Urinary bladder (tissue), 4 donors: Measurements from ENCODE around the gene ABCC4. TPM values are rescaled to one million over a fixed set of nuclear protein-coding genes. Genes with fewer than 3 reads are reported as not detected.

ENCODE experiments used
- DNase-seq: peaks from one replicate; pipeline ENCODE4 v3.0.0-alpha.2; 2015; ENCODE audit errors: extremely low spot score
- H3K27ac ChIP-seq: one replicate; pipeline ENCODE4 v1.5.1; 2013; ENCODE audit warnings: low read depth, mild to moderate bottlenecking, moderate library complexity
- H3K36me3 ChIP-seq: one replicate; pipeline ENCODE4 v1.6.1; 2013; ENCODE audit warnings: mild to moderate bottlenecking, moderate library complexity; ENCODE audit not compliant: insufficient read depth
- H3K4me1 ChIP-seq: one replicate; pipeline ENCODE4 v1.6.1; 2013; ENCODE audit warnings: mild to moderate bottlenecking, moderate library complexity; ENCODE audit not compliant: insufficient read depth
- H3K4me3 ChIP-seq: one replicate; pipeline ENCODE4 v1.5.1; 2013; ENCODE audit warnings: low read depth, low read length
- WGBS: extraction: QIAGEN DNeasy Blood & Tissue Kit; methylation state at CpG from one replicate; pipeline ENCODE4 v1.1.7; 2013; 5-methylcytosine and 5-hydroxymethylcytosine counted together
- polyA plus RNA-seq: library from polyadenylated mRNA; stranded (reverse); fragments of 200-250 nt; gene quantifications from one replicate; pipeline ENCODE4 v1.2.3, GENCODE V29; 2013
- total RNA-seq: library from RNA; depleted of rRNA; stranded (reverse); fragments of >200 nt; gene quantifications from one replicate; pipeline ENCODE4 v1.2.3, GENCODE V29; 2014
- donor health status: healthy with polysubstance abuse.
- donor health status: healthy.

The ABCC4 gene
- total and polyA plus RNA-seq, 2 donors = 31.4 to 32.5 TPM

DNA sequence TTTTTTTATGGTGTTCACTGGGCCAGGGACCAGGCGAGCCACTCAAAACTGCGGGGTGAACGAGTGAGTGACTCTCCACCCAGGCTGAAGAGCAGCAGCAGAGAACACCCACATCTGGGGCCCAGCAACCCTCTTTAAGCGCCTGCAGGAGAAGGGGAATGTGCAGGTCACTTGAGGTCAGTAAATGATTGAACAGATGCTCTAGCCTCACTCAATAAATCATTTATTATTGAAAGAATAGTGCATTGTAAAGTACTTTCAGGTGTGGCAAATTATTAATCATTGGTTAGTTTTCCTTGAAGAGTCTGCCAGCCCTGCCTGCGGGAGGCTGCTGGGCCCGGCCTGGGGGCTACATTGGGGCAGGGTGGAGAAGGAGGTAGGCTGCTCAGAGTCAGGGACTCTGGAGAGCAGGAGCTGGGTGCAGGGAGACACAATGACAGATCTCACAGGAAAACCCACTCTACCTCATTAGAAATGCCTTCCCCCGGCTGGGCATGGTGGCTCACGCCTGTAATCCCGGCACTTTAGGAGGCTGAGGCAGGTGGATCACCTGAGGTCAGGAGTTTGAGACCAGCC, 42.5 kb downstream of the ABCC4 start:
- DNase-seq = no peak
- H3K27ac ChIP-seq = no peak overlapping the region
- no peaks in the 10 kb centered on the region for H3K4me1 ChIP-seq
- WGBS = 93% methylated on average over 9 of the region's 9 CpGs
- no peak overlapping the region for H3K4me3 ChIP-seq
- no peaks in the 10 kb centered on the region for H3K36me3 ChIP-seq

DNA sequence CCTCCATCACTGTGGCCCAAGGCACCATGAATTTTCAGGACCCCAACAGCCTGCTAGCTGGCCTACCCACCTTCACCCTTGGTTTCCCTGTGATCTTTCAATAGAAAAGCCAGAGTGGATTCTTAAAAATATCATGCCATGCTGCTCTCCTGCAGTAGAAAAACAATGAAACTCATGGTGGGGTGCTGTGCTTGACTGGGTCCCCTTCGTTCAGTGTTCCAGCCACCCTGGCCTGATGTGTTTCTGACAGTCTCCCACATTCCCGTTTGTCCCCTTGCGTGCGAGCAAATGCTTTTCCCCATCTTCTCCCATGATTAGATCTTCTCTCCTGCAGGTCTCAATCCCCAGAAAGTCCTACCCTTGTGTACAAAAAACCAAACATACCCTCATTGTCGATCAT, 43.2 kb downstream of the ABCC4 start:
- Histone ChIP-seq H3K27ac (no peak overlapping the region), H3K4me3 (no peak overlapping the region), H3K4me1 (no peaks in the 10 kb centered on the region), H3K36me3 (no peaks in the 10 kb centered on the region)
- WGBS = 98% methylated on average over 5 of the region's 5 CpGs
- DNase-seq = no peak

DNA sequence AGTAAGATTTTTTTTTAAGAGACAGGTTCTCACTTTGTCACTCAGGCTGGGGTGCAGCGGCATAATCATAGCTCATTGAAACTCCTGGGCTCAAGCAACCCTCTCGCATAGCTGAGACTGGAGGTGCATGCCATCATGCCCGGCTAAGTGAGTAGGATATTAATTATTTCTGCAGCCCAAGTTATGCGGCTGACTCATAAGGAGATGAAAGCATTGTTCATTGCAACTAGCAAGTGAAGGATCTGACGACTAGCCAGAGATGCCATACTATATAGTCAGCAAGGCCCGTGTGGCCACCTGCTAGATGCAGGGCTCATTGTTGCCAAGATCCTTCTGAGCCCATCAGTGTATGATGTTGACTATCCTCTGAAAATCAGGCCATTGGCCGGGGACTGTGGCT, 45.2 kb downstream of the ABCC4 start:
- H3K27ac ChIP-seq = no peak overlapping the region
- WGBS = 89% methylated on average over 7 of the region's 7 CpGs

DNA sequence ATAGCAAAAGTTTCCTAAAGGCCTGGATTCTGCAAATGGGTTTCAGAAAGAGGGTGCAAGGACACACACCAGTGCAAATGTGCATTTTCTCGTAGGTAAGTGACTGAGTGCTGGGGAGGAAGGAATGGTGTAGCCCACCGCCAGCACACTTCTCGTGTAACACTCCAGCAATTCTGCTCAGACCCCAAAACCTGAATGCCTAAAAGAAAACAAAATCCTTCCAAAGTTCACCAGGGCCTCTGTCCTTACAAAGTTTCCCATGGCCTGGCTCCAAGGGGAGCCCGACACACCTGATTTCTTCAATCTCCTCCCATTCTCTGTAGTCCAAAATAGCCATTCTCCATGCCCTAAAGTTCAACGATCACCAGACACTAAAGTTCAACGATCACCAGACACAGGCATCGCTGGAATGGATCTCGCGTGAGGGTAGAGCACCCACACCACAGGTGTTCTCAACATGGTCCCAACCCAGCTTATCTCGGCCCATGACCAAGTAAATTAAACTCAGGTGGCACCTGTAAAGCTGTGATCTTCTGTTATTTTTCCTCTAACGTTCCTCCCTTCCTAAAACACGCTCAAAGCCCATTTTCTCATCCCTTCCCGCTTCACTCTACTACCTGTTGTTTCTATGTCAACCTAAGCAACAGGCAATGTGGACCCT, 46.0 kb downstream of the ABCC4 start:
- Histone ChIP-seq H3K36me3 (no peaks in the 10 kb centered on the region), H3K4me1 (no peaks in the 10 kb centered on the region), H3K4me3 (no peak overlapping the region), H3K27ac (no peak overlapping the region)
- no peak for DNase-seq
- 96% methylated on average over 13 of the region's 13 CpGs for WGBS

More for the DNA sequence above, 45.2 kb downstream of the ABCC4 start:
- no peak for DNase-seq
- Histone ChIP-seq H3K36me3 (no peaks in the 10 kb centered on the region), H3K4me1 (no peaks in the 10 kb centered on the region), H3K4me3 (no peak overlapping the region)

DNA sequence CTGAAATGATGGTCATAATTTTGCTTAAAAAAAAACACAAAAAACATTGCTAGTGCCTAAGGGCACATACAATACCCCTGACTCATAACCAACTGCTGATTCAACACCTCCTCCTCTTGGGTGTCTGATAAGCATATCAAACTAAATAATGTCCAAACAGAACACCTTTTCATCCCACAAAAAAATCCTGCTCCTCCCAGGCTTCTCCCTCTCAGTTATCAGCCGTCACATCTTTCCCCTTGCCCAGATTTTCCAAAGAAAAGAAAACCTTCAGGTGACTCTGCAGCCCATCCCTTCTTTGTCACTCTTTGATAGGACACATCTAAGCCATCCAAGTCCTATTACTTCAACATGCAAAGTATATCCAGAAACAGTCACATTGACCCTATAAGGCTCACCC, 46.9 kb downstream of the ABCC4 start:
- H3K4me3 ChIP-seq = no peak overlapping the region
- WGBS = 95% methylated on average over 1 of the region's 1 CpG
- no peaks in the 10 kb centered on the region for H3K36me3 ChIP-seq
- DNase-seq = no peak
- no peak overlapping the region for H3K27ac ChIP-seq
- no peaks in the 10 kb centered on the region for H3K4me1 ChIP-seq

DNA sequence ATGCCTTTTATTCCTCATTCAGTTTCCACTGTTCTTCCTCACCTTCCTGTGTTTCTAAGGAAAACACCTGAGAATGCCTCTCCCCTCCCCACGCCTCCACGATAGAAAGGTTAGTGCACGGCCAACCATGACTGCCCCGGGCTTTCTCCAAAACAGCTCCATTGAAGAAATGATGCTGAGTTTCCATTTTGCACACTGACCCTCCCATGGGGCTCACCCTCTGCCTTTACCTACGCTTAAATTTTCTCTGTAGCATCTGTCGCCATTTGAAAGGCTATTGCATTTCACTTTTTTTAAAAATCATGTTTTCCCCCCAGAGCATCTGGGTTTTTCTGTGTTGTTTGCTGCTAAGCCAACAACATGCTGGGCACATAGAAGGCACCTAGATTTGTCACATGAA, 48.2 kb downstream of the ABCC4 start:
- Histone ChIP-seq H3K4me1 (no peaks in the 10 kb centered on the region), H3K4me3 (no peak overlapping the region), H3K27ac (no peak overlapping the region), H3K36me3 (no peaks in the 10 kb centered on the region)
- WGBS = 98% methylated on average over 6 of the region's 6 CpGs
- DNase-seq = no peak

DNA sequence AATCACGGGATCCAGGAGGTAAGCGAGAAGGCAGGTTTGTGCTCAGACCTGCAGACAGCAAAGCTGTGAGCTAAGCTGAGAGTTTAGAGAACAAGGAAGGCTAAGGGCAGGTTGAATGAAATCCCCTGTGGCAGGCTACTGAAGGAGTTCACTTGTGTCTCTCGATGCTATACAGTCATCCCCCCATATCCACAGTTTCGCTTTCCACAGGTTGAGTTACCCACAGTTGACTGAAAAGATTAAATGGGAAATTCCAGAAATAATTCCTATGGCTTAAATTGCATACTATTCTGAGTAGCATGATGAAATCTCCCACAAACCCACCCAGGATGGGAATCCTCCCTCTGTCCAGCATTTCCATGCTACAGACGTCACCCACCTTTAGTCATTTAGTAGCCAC, 49.6 kb downstream of the ABCC4 start:
- Histone ChIP-seq H3K4me1 (no peaks in the 10 kb centered on the region), H3K27ac (no peak overlapping the region), H3K36me3 (no peaks in the 10 kb centered on the region), H3K4me3 (no peak overlapping the region)
- 91% methylated on average over 5 of the region's 5 CpGs for WGBS
- no peak for DNase-seq

DNA sequence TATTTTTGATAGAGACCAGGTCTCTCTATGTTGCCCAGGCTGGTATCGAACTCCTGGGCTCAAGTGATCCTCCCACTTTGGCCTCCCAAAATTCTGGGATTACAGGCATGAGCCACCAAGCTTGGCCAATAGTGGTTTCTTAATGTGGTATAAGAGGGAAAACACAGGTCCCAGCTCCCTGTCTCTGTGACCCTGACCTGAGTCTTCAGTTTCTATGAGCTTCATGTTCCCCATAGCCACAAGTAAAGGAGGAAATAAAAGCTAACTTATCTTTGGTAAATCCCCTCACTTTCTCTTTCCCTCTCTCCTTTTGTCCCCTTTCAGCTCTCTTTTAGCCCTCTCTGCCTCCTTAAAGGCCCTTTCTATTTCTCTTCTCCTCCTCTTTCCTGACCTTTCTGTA, 50.3 kb downstream of the ABCC4 start:
- H3K4me1 ChIP-seq = no peaks in the 10 kb centered on the region
- no peaks in the 10 kb centered on the region for H3K36me3 ChIP-seq
- no peak overlapping the region for H3K27ac ChIP-seq
- no peak for DNase-seq
- WGBS = 100% methylated on average over 1 of the region's 1 CpG
- no peak overlapping the region for H3K4me3 ChIP-seq

DNA sequence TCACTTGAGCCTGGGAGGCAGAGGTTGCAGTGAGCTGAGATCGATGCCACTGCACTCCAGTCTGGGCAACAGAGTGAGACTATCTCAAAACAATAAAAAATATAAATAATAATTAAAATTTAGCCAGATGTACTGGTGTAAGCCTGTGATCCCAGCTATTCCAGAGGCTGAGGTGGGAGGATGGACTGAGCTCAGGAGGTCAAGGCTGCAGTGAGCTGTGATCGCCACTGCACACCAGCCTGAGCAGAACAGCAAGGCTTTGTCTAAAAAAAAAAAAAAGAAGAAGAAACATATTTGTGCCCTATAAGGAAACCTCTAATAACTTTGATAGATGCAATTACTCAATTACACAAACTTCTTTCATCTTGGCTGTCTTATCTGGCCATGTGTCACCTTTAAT, 52.3 kb downstream of the ABCC4 start:
- no peak for DNase-seq
- no peaks in the 10 kb centered on the region for H3K36me3 ChIP-seq
- 92% methylated on average over 2 of the region's 2 CpGs for WGBS
- H3K4me1 ChIP-seq = no peaks in the 10 kb centered on the region
- no peak overlapping the region for H3K27ac ChIP-seq
- no peak overlapping the region for H3K4me3 ChIP-seq

DNA sequence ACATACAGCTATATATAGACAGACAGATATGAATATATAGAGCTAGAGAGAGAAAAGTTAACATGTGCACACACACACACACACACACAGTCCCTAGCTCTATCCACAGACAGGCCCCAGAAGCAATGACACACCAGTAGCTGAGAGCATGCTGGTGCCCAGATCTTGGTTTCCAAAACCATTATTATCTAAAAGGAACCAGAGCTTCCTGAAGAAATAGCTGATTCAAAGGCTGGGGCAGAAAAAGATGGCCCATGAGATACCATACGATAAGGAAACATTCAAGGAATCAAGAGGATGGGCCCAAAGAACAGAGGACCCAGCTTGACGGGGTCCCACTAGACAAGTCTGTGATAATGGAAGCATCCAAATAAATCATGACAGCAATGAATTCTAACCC, 53.4 kb downstream of the ABCC4 start:
- Histone ChIP-seq H3K36me3 (no peaks in the 10 kb centered on the region), H3K27ac (no peak overlapping the region), H3K4me1 (no peaks in the 10 kb centered on the region), H3K4me3 (no peak overlapping the region)
- 82% methylated on average over 2 of the region's 2 CpGs for WGBS
- DNase-seq = no peak

DNA sequence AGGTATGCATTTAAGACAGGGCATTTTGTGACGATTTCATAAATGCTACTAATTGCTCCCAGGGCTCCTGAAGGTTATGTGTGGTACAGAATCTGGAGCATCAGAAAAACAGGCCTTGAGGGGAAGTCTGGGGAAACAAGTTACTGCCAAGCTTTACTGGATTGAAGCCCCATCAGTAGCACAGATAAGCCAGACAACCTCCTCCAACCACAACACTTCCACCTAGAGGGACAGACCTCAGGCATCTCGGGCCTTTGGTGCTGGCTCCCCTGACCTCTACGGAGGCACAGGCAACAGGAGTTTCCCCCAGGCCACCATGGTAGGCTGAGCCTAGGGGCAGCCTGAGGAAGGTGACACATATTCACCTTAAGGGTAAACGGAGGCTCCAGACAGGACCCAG, 54.1 kb downstream of the ABCC4 start:
- no peak overlapping the region for H3K27ac ChIP-seq
- WGBS = 70% methylated on average over 4 of the region's 4 CpGs
- DNase-seq = no peak
- no peak overlapping the region for H3K4me3 ChIP-seq
- no peaks in the 10 kb centered on the region for H3K4me1 ChIP-seq
- H3K36me3 ChIP-seq = no peaks in the 10 kb centered on the region

DNA sequence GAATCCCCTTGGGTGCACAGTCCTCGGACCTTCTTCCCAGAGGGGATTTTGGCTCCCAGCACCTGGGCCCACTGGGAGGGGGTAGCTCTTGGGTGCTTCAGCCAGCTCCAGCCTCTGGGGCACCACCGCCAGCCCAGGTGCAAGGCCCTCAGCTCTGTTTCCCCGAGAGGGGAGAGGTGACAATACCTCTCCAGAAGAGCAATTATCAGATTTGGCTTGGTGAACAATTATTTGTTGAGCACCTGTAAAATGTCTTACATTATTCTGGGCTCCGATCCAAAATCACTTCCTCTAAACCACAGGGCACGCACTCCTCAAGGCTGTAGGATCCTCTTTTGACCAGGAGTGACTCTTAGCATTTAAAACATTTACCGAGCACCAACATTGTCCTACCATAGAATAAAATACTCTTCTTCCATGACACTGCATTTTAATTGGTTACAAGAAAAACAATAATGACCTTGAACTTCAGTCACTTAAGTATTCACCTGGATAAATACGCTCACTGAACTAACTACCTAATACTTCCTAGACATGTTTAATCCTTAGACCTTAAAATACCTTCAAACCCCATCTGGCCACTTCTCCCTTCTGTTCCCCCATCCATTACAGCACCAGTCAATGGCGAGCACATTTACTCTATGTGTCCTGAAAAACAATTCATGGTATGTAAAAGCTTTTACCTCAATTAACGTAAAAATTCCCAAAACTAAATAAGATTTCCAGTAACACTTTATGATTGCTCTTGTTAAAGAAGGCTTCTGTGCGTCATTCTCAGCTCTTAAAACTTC, 54.8 kb downstream of the ABCC4 start:
- H3K36me3 ChIP-seq = no peaks in the 10 kb centered on the region
- 82% methylated on average over 10 of the region's 10 CpGs for WGBS
- H3K4me3 ChIP-seq = no peak overlapping the region
- H3K4me1 ChIP-seq = no peaks in the 10 kb centered on the region
- DNase-seq = no peak
- no peak overlapping the region for H3K27ac ChIP-seq

DNA sequence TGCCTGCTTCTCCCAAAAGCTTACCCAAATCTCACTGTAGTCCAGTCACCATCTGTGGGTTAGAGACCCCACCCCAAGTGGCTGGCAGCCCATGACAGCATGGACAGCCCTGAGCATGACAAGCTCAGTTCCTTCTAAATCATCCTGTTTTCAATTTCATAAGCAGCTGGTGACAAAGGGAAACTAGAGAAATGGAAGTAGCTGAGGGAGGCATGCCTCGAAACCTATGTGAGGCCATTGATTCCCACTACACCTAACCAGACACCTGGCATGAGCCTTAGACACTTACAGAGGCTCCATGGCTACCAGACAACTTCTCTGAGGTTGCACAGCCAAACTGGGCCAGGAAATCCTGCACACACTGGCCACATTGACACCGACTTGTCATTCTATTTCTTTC, 56.2 kb downstream of the ABCC4 start:
- no peak for DNase-seq
- no peaks in the 10 kb centered on the region for H3K36me3 ChIP-seq
- WGBS = 97% methylated on average over 2 of the region's 2 CpGs
- no peaks in the 10 kb centered on the region for H3K4me1 ChIP-seq
- no peak overlapping the region for H3K27ac ChIP-seq
- H3K4me3 ChIP-seq = no peak overlapping the region

DNA sequence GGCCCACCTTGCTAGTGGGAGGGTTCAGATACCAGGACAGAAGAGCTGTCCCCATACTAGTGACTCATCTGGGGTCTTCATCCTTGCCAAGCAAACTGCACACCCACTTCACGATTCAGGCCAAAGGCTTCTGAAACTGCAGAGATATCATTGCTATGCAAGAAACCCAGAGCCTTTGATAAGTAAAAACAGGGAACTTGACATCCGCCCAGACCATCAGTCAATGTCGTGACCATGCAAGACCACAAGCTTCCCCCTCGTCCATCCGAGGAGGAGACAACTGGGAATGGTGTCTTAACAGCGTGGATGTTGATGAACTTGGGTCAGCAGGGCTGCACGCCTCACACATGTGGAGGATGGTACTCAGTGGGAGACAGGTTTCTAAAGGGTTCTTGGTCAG, 58.0 kb downstream of the ABCC4 start:
- Histone ChIP-seq H3K27ac (no peak overlapping the region), H3K4me3 (no peak overlapping the region), H3K4me1 (no peaks in the 10 kb centered on the region), H3K36me3 (no peaks in the 10 kb centered on the region)
- WGBS = 72% methylated on average over 7 of the region's 7 CpGs
- no peak for DNase-seq
